Activated CD4-positive, alpha-beta T cell treated with anti-CD3 and anti-CD28 coated beads for 36 hours (primary cell): ENCODE results near the gene RAI1. TPM values are rescaled to one million over a fixed set of nuclear protein-coding genes. Genes with fewer than 3 reads are reported as not detected.
A peak's percentile ranks its signal among the peaks of the same experiment; 100 is the strongest.

Experiments used
- ATAC-seq: fragments of 200-7000 bp; cut with Tn5 transposase; one replicate; pipeline ENCODE4 v1.10.0; 2021; ENCODE audit warnings: mild to moderate bottlenecking, moderate library complexity
- CTCF ChIA-PET: fragments of 350-600 bp; sonication (Branson Sonifier 250); formaldehyde crosslinking; loops from one replicate; lab custom pipeline; 2021; ENCODE audit warnings: antibody characterized with exemption; lab: Charles Lee
- POLR2A ChIA-PET: fragments of 350-600 bp; sonication (Branson Sonifier 250); formaldehyde crosslinking; loops from one replicate; lab custom pipeline; 2021; ENCODE audit warnings: antibody characterized with exemption, inconsistent platforms; lab: Charles Lee
- DNase-seq: peaks from one replicate; pipeline ENCODE4 v3.0.0-alpha.2; 2020
- H3K27ac Mint-ChIP-seq: one replicate; pipeline ENCODE4 v1.8.0; 2021; ENCODE audit warnings: mixed read lengths
- H3K27me3 Mint-ChIP-seq: one replicate; pipeline ENCODE4 v1.8.0; 2021; ENCODE audit warnings: mixed read lengths
- H3K36me3 Mint-ChIP-seq: one replicate; pipeline ENCODE4 v1.8.0; 2021; ENCODE audit warnings: low read depth, mixed read lengths
- H3K4me1 Mint-ChIP-seq: one replicate; pipeline ENCODE4 v1.8.0; 2021; ENCODE audit warnings: mixed read lengths
- H3K4me3 Mint-ChIP-seq: one replicate; pipeline ENCODE4 v1.8.0; 2021; ENCODE audit warnings: mild to moderate bottlenecking, moderate library complexity, mixed read lengths
- H3K9me3 Mint-ChIP-seq: one replicate; pipeline ENCODE4 v1.8.0; 2021; ENCODE audit warnings: low read depth, mixed read lengths
- intact Hi-C, 2 experiments: fragments of 100-400 bp; cut with DNase I in 1 of 2; cut with micrococcal nuclease in 1 of 2; formaldehyde crosslinking; loops; one replicate each; pipeline versions ENCODE4 v1.14.2 to v1.15.1; 2022 to 2024; cut with DNase I, micrococcal nuclease
- total RNA-seq, 2 experiments: library from RNA; stranded (reverse); gene quantifications; one replicate each; pipeline ENCODE4 v1.2.3, GENCODE V29; 2021

Gene RAI1
- total RNA-seq, 2 experiments from 2014 or later = 13.6 to 16.4 TPM

GRCh38 chr17:17810084-17810894 is 129.0 kb downstream of the RAI1 start:
- no peak overlapping the region for H3K27ac Mint-ChIP-seq
- ATAC-seq = no peak
- POLR2A ChIA-PET = no interaction called here
- peaks cover 16% of the 10 kb centered on the region for H3K36me3 Mint-ChIP-seq
- no peak overlapping the region for H3K4me3 Mint-ChIP-seq
- CTCF ChIA-PET = interaction anchor here (0.8 to 4.1 kb wide), 2 partner anchors 43 to 44 kb away, joined by 4 to 23 read pairs; no protein-coding TSS in a partner anchor
- no peak for DNase-seq
- H3K4me1 Mint-ChIP-seq = peaks cover 11% of the 10 kb centered on the region
- no peaks in the 10 kb centered on the region for H3K27me3 Mint-ChIP-seq
- no peaks in the 10 kb centered on the region for H3K9me3 Mint-ChIP-seq
- intact Hi-C loops = loop anchor here in 1 of 2 experiments (2.0 kb wide), 1 partner anchor 43 kb away; no protein-coding TSS in a partner anchor

GRCh38 chr17:17810895-17811248 is 129.6 kb downstream of the RAI1 start:
- ATAC-seq (no peak), DNase-seq (no peak)
- intact Hi-C loops = loop anchor here in 1 of 2 experiments (2.0 kb wide), 1 partner anchor 42 kb away; no protein-coding TSS in a partner anchor
- H3K36me3 Mint-ChIP-seq = peaks cover 18% of the 10 kb centered on the region
- H3K9me3 Mint-ChIP-seq = no peaks in the 10 kb centered on the region
- CTCF ChIA-PET = interaction anchor here (0.6 to 4.1 kb wide), 5 partner anchors 17 to 132 kb away, joined by 3 to 39 read pairs (median 10); no protein-coding TSS in a partner anchor
- H3K27ac Mint-ChIP-seq = no peak overlapping the region
- no peak overlapping the region for H3K4me3 Mint-ChIP-seq
- H3K27me3 Mint-ChIP-seq = no peaks in the 10 kb centered on the region
- peaks cover 11% of the 10 kb centered on the region for H3K4me1 Mint-ChIP-seq
- POLR2A ChIA-PET = no interaction called here

- Mint-ChIP-seq H3K9me3 (no peaks in the 10 kb centered on the region), H3K27ac (no peak overlapping the region), H3K4me3 (no peak overlapping the region), H3K4me1 (peaks cover 11% of the 10 kb centered on the region), H3K27me3 (no peaks in the 10 kb centered on the region), H3K36me3 (peaks cover 22% of the 10 kb centered on the region)
- no peak for DNase-seq
- no peak for ATAC-seq
- intact Hi-C loops = loop anchor here (1.0 to 2.0 kb wide), 5 partner anchors 41 to 221 kb away; partner anchors contain the start of gene RAI1 (in 1 of the 2)
- ChIA-PET POLR2A (interaction anchor here (0.6 kb wide), 1 partner anchor 160 kb away, joined by 5 read pairs; the partner anchor contains the start of gene TOM1L2), CTCF (interaction anchor here (0.6 to 4.1 kb wide), 17 partner anchors 10 to 222 kb away, joined by 3 to 39 read pairs (median 4); partner anchors contain the start of gene SREBF1)
Measured at GRCh38 chr17:17811381-17812210, 130.3 kb downstream of the RAI1 start.

- no peak overlapping the region for H3K4me3 Mint-ChIP-seq
- no peaks in the 10 kb centered on the region for H3K9me3 Mint-ChIP-seq
- peaks cover 11% of the 10 kb centered on the region for H3K4me1 Mint-ChIP-seq
- no peak overlapping the region for H3K27ac Mint-ChIP-seq
- no peaks in the 10 kb centered on the region for H3K27me3 Mint-ChIP-seq
- POLR2A ChIA-PET = no interaction called here
- ATAC-seq = peak; percentile 37
- DNase-seq = peak; percentile 78
- intact Hi-C loops = loop anchor here (1.0 to 2.0 kb wide), 4 partner anchors 48 to 220 kb away; partner anchors contain the start of gene RAI1 (in 1 of the 2)
- CTCF ChIA-PET = interaction anchor here (0.6 to 4.1 kb wide), 22 partner anchors 11 to 223 kb away, joined by 3 to 39 read pairs (median 4); no protein-coding TSS in a partner anchor
- peaks cover 24% of the 10 kb centered on the region for H3K36me3 Mint-ChIP-seq
Measured at GRCh38 chr17:17812211-17813054, 131.2 kb downstream of the RAI1 start.

GRCh38 chr17:17813055-17813724 is 131.9 kb downstream of the RAI1 start:
- Mint-ChIP-seq H3K9me3 (no peaks in the 10 kb centered on the region), H3K27me3 (no peaks in the 10 kb centered on the region), H3K27ac (no peak overlapping the region), H3K36me3 (peaks cover 29% of the 10 kb centered on the region), H3K4me1 (peaks cover 13% of the 10 kb centered on the region), H3K4me3 (no peak overlapping the region)
- DNase-seq = no peak
- POLR2A ChIA-PET = no interaction called here
- peak; percentile 7 for ATAC-seq
- CTCF ChIA-PET = interaction anchor here (0.6 to 4.1 kb wide), 14 partner anchors 17 to 222 kb away, joined by 3 to 39 read pairs (median 3); no protein-coding TSS in a partner anchor
- intact Hi-C loops = loop anchor here in 1 of 2 experiments (2.0 kb wide), 1 partner anchor 220 kb away; no protein-coding TSS in a partner anchor

- peaks cover 16% of the 10 kb centered on the region for H3K4me1 Mint-ChIP-seq
- ATAC-seq (no peak), DNase-seq (no peak)
- POLR2A ChIA-PET = no interaction called here
- H3K9me3 Mint-ChIP-seq = no peaks in the 10 kb centered on the region
- H3K27me3 Mint-ChIP-seq = no peaks in the 10 kb centered on the region
- peaks cover 34% of the 10 kb centered on the region for H3K36me3 Mint-ChIP-seq
- intact Hi-C loops = loop anchor here in 1 of 2 experiments (2.0 kb wide), 1 partner anchor 219 kb away; no protein-coding TSS in a partner anchor
- H3K4me3 Mint-ChIP-seq = no peak overlapping the region
- no peak overlapping the region for H3K27ac Mint-ChIP-seq
- CTCF ChIA-PET = interaction anchor here (0.6 to 4.1 kb wide), 8 partner anchors 13 to 234 kb away, joined by 3 to 39 read pairs (median 3); no protein-coding TSS in a partner anchor
Measured at GRCh38 chr17:17813725-17814095, 132.5 kb downstream of the RAI1 start.

GRCh38 chr17:17814162-17815061 is 133.2 kb downstream of the RAI1 start:
- CTCF ChIA-PET = interaction anchor here (0.6 to 4.1 kb wide), 5 partner anchors 13 to 233 kb away, joined by 3 to 23 read pairs (median 3); no protein-coding TSS in a partner anchor
- POLR2A ChIA-PET = interaction anchor here (0.7 to 0.9 kb wide), 2 partner anchors 22 to 48 kb away, joined by 3 read pairs; partner anchors contain the start of gene SREBF1
- Mint-ChIP-seq H3K27ac (no peak overlapping the region), H3K9me3 (no peaks in the 10 kb centered on the region), H3K36me3 (peaks cover 40% of the 10 kb centered on the region), H3K27me3 (no peaks in the 10 kb centered on the region), H3K4me1 (peaks cover 19% of the 10 kb centered on the region), H3K4me3 (no peak overlapping the region)
- ATAC-seq (no peak), DNase-seq (no peak)
- intact Hi-C loops = no loop called here

- H3K27ac Mint-ChIP-seq = no peak overlapping the region
- H3K36me3 Mint-ChIP-seq = peaks cover 45% of the 10 kb centered on the region
- H3K4me1 Mint-ChIP-seq = peaks cover 26% of the 10 kb centered on the region
- ChIA-PET POLR2A (interaction anchor here (0.7 to 0.9 kb wide), 2 partner anchors 21 to 49 kb away, joined by 3 read pairs; partner anchors contain the start of gene SREBF1), CTCF (interaction anchor here (1.0 kb wide), 1 partner anchor 34 kb away, joined by 3 read pairs; no protein-coding TSS in a partner anchor)
- intact Hi-C loops = no loop called here
- no peak overlapping the region for H3K4me3 Mint-ChIP-seq
- DNase-seq (no peak), ATAC-seq (no peak)
- H3K9me3 Mint-ChIP-seq = no peaks in the 10 kb centered on the region
- no peaks in the 10 kb centered on the region for H3K27me3 Mint-ChIP-seq
Measured at GRCh38 chr17:17815062-17815406, 133.8 kb downstream of the RAI1 start.

GRCh38 chr17:17815436-17816200 is 134.4 kb downstream of the RAI1 start:
- peaks cover 50% of the 10 kb centered on the region for H3K36me3 Mint-ChIP-seq
- ChIA-PET POLR2A (no interaction called here), CTCF (interaction anchor here (1.0 kb wide), 1 partner anchor 34 kb away, joined by 3 read pairs; no protein-coding TSS in a partner anchor)
- H3K4me1 Mint-ChIP-seq = peaks cover 31% of the 10 kb centered on the region
- no peak for DNase-seq
- no peak overlapping the region for H3K27ac Mint-ChIP-seq
- no peaks in the 10 kb centered on the region for H3K9me3 Mint-ChIP-seq
- intact Hi-C loops = no loop called here
- ATAC-seq = no peak
- H3K4me3 Mint-ChIP-seq = no peak overlapping the region
- no peaks in the 10 kb centered on the region for H3K27me3 Mint-ChIP-seq
